Measurements from ENCODE around the gene SASH3.

The SASH3 gene

DNA sequence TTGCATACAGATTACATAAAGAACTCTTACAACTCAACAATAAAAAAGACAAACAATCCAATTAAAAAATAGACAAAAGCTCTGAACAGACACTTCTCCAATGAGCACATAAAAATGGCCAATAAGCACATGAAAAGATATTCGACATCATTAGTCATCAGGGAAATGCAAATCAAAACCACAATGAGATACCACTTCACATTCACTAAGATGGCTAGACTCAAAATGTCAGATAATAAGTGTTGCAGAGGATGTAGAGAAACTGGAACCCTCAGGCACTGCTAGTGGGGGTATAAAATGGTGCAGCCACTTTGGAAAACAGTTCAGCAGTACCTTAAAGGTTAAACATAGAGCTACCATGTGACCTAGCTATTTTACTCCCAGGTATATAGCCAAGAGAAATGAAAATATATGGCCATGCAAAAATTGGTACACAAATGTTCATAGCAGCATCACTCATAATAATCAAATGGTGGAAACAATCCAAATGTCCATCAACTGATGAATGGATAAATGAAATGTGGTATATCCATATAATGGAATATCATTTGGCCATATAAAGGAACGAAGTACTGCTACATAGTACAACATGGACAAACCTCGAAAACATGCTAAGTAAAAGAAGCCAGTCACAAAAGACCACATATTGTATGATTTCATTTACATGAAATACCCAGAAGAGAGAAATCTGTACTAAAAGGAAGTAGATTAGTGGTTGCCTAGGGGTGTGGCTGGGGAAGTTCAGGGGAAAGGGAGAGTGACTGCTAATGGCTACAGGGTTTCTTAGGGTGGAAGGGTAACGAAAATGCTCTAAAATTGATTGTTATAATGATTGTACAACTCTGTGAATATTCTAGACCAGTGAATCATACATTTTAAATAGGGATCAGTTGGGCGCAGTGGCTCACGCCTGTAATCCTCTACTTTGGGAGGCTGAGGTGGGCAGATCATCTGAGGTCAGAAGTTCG, 29.4 kb downstream of the SASH3 start:
- DNase-seq (ENCODE audit: low spot score): no peak

DNA sequence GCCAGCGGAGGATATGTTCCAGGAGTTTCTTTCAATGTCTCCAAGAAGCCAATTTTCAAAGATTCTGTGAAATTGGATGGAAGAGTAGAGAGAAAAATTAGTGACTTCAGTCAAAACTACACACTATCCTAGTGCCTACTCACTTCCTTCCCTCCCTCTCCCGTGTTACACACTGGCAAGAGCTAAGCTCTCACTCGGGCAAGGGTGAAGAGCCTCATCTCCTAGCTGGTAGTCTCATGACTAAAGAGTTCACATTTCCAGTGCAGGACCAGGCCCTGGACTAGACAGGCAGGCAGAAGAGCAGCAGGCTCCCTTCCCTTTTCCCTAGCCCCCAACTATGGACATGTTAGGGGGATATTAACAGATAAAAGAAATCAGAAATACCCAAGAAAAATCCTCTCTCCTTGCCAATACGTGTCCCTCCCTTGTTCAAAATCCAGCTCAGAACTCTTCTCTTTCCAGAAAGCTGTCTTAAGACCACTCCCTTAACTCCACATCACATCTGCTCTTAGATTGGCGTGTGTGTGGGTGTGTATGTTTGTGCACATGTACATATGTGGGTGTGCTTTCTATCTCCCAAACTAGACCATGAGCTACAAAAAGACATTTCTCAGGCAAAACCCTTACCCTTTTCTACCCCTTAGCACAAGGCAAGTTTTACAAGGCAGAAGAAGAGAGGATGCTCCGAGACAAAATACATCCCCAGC, 34.1 kb downstream of the SASH3 start:
- no peak for DNase-seq (ENCODE audit: low spot score)

DNA sequence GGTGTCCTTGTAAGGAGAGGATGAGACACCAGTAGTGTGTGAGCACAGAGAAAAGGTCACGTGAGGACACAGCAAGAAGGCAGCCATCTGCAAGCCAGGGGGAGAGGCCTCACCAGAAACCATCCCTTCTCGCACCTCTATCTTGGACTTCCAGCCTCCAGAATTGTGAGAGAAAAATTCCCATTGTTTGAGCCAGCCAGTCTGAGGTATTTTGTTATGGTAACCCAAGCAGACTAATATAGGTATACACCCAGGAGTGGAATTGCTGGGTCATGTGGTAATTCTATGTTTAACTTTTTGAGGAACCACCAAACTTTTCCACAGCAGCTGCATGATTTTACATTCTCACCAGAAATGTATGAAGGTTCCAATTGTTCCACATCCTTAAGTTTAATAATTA, 38.4 kb downstream of the SASH3 start:
- DNase-seq (ENCODE audit: low spot score): no peak

DNA sequence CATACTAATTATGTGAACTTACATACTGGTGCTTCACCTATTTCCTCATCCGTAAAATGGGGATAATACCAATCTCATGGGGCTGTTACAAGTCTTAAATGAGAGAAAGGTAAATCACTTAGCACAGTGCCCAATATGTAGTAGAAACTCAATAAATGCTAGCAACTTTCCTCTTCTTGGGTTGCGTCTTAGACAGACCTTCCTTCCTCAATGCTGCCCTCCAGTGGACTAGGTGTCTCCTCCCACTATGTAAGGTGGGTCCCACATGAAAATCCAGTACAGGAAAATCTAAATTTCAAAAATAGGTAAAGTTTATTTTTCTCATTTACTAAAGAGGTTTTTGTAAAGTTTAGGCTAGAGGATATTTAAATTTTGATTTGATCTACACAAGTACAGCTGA, 43.4 kb downstream of the SASH3 start:
- peak; percentile 11 for DNase-seq (ENCODE audit: low spot score)

DNA sequence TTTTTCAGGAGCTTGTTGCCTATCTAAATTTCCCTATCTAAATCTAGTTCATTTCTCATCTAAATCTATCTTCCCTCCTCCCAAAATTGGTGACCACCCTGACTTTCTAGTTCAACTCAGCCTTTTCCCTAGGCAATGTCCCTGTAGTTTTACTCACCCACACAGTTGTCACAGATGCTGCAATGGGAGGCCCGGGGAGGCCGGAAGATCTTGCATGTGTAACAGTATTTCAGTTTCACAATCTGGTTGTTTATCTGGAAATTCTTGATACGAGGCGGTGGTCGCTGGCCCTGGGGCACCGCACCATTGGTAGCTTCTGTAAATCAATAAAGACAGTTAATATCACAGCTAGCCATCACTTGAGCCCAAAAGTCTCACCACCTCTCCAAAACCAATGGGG, 43.8 kb downstream of the SASH3 start:
- DNase-seq (ENCODE audit: low spot score): no peak

DNA sequence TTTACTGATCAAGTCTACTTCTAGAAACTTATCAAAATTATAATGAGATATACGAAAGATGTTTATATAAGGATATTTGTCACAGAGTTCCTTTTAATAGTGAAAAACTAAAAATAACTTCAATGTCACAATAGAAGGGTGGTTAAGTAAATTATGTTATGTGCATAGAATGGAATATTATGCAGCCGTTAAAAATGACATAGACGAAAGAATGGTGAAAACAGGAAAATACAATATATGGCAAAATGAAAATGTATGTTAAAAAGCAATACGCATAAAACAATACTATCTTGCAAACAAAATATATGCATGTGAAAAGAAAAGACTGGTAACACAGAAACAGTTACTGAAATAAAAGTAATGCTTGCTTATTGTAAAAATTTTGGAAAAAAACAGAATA, 44.9 kb downstream of the SASH3 start:
- no peak for DNase-seq (ENCODE audit: low spot score)

DNA sequence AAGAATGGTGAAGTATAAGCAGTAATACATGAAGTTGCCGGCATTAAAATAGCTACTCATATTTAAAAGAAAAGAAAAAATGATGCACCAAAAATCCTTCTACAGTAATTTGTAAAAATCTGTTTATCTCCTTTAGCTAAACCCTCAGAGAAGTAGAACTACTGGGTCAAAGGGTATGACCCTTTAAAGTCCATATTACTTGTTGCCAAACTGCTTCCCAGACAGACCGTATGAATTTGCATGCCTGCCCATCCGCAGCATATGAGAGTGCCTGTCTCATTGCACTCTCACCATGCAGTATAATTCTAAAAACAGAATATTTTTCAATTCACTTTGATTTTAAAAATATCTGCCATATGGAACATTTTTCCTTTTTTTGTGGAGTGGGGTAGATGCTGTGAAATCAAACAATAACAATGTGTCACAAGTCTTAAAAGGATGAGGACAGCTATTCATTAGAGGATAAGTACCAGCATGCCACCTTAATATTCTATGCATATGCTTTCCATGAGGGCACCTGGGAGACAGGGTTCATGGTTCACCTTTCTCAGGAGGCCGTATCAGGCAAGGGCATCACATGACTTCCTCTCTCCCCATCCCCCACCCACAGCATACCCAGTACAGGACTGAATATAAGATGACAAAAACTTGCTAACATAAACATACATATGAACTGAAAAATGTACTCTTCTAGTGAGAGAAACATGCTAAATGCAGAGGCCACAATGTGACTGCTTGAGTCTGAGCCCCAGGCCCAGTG, 46.2 kb downstream of the SASH3 start:
- no peak for DNase-seq (ENCODE audit: low spot score)

DNA sequence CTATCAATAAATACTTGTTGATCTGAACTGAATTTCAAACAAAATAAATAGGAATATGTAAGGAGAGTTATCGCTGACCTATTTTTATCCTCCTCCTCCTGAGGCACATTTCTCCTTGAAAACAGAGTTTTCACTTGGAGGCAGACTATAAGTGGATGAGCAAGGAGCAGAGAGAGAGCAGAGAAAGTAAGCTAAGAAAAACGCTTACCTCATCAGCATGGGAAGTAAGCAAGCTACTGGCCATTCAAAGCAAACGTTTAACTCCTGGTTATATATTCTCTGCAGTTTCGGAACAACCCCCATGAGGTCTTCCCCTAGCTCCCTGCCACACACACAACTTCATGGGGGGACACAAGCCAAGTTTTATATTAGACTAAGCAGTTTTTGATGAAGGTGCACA, 50.7 kb downstream of the SASH3 start:
- no peak for DNase-seq (ENCODE audit: low spot score)

DNA sequence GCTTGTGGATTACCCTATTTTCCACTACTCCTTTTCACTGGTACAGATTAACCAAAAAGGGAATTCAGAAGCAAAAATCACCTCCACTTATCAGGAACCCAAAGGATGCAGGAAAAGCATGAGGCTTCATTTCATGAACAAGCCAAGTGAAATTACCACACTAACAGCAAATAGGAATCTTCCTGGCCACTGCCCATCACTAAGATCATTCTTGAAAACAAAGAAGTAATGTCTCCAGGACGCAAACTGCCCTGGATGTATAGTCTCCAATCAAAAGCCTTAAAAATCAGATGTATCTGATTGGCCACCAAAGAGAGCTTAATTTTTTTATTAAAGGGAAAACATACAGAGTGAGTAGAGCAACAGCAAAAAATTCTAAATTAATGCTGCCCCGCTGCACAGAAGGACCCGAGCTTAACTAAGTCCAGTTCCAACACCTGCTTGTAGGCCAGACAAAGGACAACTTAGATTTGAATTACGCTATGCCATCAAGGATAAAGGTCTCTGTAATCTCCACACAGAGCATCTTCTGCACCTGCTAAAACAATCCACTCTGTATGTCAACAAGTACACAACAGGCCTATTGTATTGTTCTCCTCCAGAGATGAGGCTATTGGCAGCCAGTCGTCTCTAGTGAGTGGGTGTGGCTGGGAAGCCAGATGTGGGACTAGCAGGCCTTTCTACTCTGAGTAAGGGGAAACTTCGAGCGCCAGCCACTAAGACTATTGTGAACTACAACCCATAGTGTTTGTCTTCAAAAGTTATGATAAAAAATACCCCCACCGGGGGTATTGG, 51.5 kb downstream of the SASH3 start:
- no peak for DNase-seq (ENCODE audit: low spot score)

DNA sequence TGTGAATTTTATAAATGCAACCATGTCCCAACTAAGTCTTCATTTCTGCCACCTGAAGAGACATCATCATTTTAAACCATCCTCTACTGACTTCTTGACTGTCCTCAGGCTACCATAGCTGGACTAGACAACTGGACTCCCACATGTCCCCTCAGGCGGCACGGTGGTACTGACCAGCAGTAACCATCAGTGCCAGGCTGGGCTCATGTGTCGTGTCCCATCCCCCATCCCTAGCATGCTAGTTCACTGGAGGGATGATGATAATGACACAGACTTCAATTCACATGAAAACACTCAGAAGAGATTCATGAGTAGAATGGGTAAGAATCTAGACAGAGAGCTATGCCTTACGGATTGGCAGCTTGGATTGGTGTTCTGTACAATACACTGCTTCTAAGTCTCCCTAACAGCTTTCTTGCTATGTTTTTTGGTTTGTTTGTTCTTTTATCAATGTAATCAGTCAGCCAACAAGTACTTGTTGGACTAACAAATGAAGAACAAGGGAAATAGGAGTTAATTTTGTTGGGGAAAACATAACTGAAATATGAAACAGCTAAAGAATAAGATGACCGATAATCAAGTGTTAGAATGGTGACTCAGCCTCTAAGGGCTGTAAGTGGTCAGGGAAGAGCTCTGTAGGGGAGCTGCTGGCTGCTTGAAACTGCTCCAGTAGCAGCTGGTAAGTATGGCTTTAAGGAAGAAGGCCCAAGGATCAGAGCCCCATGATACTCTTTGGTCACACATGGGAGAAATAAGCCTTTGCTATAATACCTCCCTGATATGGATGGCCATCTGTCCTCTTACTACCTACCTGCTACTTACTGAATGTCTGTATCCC, 53.6 kb downstream of the SASH3 start:
- no peak for DNase-seq (ENCODE audit: low spot score)

DNA sequence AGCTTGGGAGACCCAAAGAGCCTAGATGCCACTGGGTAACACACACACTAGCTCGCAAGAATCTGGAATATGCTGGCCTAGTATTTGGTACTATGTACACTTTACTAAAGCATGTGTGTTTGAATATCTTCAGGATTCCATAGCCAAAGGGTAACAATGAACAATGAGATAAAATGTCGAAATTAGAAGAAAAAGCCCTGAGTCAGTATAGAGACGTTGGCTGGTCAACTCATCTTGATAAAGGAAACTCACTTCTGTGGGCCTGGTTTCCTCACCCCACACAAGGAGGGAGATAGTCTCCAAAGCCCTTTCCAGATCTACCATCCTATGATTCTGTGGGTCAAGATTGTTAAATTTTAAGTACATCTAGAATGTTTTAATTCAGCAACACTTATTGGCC, 57.1 kb downstream of the SASH3 start:
- DNase-seq (ENCODE audit: low spot score): no peak

DNA sequence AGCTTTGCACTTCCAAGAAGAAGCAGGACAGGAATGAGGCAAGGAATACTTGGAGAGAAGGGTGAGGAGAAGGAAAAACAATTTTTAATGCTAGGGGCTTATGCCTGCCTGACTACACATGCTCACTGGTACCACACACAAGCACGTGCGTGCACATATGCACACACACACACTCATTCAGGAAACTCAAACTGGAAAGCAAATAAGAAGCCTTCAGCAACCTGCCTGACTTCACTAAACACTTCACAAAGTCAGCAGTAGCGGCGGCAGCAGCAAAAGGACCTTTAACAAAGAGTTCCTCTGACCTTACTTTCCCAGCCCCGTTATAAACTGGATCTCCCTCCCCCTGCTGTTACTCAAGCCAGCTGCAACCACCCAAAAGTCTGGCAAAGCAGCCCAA, 60.6 kb downstream of the SASH3 start:
- DNase-seq (ENCODE audit: low spot score): no peak

DNA sequence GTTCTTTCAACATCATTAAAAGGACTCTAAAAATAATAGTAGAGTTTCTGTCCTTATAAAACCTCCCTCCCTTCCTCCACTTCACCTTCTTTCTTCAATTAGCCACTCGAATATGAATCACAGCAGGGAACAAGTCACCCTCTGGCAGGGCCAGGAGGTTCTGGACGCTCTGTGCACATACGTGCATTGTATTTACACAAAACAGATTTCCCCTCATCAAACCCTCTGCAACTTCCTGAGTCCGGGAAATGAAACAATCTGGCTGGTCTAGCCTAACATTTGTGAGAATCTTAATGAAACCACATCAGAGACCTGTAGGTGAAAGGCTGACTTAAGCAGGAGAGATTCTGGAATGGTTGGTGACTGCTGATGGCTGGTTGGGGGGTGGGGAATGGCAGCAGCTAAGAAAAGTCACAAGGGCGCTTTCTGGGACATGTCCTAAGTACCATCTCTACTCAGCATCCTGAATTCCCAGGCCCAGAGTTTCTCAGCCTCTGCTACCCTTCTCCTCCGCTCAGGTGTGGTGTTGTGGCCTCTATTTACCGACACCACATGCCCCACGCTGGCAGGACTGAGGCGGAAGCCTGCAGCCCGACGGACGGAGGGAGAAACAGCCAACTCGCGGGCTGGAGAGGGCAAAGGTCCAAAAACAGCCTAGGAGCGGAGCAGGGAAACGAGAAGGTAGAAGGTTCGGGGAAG, 62.9 kb downstream of the SASH3 start:
- DNase-seq (ENCODE audit: low spot score): no peak

DNA sequence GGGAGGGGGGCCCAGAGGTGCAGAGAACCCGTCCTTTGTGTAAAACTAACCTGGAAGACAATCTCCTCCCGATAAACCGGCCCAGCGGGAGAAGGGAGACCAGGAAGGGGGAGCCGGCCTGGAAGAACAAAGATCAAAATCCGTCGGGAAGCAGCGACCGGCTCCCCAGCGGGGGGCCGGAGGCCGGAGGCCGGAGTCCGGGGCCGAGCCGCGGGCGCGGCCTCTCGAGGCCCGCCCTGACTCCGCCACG, 63.4 kb downstream of the SASH3 start:
- no peak for DNase-seq (ENCODE audit: low spot score)

DNA sequence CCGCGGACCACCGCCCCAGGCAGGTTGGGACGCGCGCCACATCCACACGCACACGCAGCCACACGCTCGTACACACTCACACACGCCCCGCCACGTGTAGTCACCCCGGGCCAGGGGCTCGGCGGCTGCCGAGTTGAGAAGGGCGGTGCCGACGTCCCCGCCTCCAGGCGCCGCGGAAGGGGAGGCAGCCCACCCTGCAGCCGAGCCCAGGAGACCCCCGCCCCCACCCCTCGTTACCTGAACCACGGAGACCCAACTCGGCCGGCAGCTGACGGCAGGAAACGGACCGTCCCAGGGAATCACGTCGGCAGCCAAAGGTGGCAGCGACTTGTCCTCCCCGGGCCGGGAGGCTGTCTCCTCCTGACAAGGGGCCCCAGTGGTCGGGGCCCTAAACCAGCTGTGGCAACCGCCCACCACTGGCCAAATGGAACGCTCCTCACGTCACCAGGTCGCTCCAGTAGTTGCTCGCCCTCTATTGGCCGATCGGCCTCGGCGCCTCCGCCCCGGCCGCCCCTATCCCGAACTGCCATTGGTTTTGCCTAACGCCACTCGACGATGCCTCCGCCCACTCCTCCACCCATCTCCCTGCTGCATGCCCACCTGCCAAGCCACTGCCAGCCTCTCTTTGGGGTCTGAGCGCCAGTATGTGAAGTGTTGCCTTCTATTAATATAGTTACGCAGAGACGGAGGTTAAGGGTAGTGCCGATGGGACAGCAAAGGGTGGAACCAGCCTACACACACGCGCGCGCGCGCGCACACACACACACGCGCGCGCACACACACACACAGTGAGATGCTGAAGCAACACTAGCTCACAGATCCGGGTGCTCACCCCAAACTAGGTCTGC, 63.9 kb downstream of the SASH3 start, which contains the start of gene ZDHHC9:
Gene ZDHHC9 (minus strand): TSS at position 428 of the 848 bp plus-strand sequence. CDS start 1,941 bp downstream, outside the sequence.
- peak; percentile 85 for DNase-seq (ENCODE audit: low spot score)
